ENCODE data around the gene GALNT9.

Gene GALNT9

GRCh38 chr12:132336451-132337413 lies 7.3 kb upstream of the GALNT9 start:
- H3K36me3 ChIP-seq (ENCODE audit: control insufficient read depth in 1 of 2, insufficient read depth in 2 of 2, low read length in 2 of 2): no peaks in the 10 kb centered on the region
- H3K4me1 ChIP-seq (ENCODE audit: control insufficient read depth in 1 of 2, insufficient read depth in 2 of 2, low read length in 2 of 2): no peaks in the 10 kb centered on the region
- no peak overlapping the region for H3K4me3 ChIP-seq (ENCODE audit: low read depth in 1 of 2, low read length in 2 of 2)
- H3K27ac ChIP-seq (ENCODE audit: low read depth, low read length): no peak overlapping the region
- peaks cover 9 to 14% of the 10 kb centered on the region in 2 donors for H3K27me3 ChIP-seq (ENCODE audit: control insufficient read depth in 1 of 2, insufficient read depth in 2 of 2, low read length in 2 of 2)
- peaks cover 0 to 3% of the 10 kb centered on the region in 2 donors for H3K9me3 ChIP-seq (ENCODE audit: control insufficient read depth in 1 of 2, low read length in 2 of 2)
- no peak overlapping the region for H3K9ac ChIP-seq (ENCODE audit: low read depth in 1 of 2, low read length in 2 of 2)

GRCh38 chr12:132335179-132335756 lies 5.9 kb upstream of the GALNT9 start:
- no peak overlapping the region for H3K9ac ChIP-seq (ENCODE audit: low read depth in 1 of 2, low read length in 2 of 2)
- no peaks in the 10 kb centered on the region for H3K36me3 ChIP-seq (ENCODE audit: control insufficient read depth in 1 of 2, insufficient read depth in 2 of 2, low read length in 2 of 2)
- H3K9me3 ChIP-seq (ENCODE audit: control insufficient read depth in 1 of 2, low read length in 2 of 2): peaks cover 0 to 3% of the 10 kb centered on the region in 2 donors
- no peak overlapping the region for H3K4me3 ChIP-seq (ENCODE audit: low read depth in 1 of 2, low read length in 2 of 2)
- no peaks in the 10 kb centered on the region for H3K4me1 ChIP-seq (ENCODE audit: control insufficient read depth in 1 of 2, insufficient read depth in 2 of 2, low read length in 2 of 2)
- H3K27ac ChIP-seq (ENCODE audit: low read depth, low read length): no peak overlapping the region
- peaks cover 23 to 29% of the 10 kb centered on the region in 2 donors for H3K27me3 ChIP-seq (ENCODE audit: control insufficient read depth in 1 of 2, insufficient read depth in 2 of 2, low read length in 2 of 2)

GRCh38 chr12:132333766-132334165 lies 4.4 kb upstream of the GALNT9 start:
- Histone ChIP-seq H3K27ac (ENCODE audit: low read depth, low read length) (no peak overlapping the region), H3K9ac (ENCODE audit: low read depth in 1 of 2, low read length in 2 of 2) (no peak overlapping the region), H3K27me3 (ENCODE audit: control insufficient read depth in 1 of 2, insufficient read depth in 2 of 2, low read length in 2 of 2) (peaks cover 27 to 33% of the 10 kb centered on the region in 2 donors), H3K9me3 (ENCODE audit: control insufficient read depth in 1 of 2, low read length in 2 of 2) (peaks cover 0 to 3% of the 10 kb centered on the region in 2 donors), H3K4me3 (ENCODE audit: low read depth in 1 of 2, low read length in 2 of 2) (no peak overlapping the region), H3K4me1 (ENCODE audit: control insufficient read depth in 1 of 2, insufficient read depth in 2 of 2, low read length in 2 of 2) (no peaks in the 10 kb centered on the region), H3K36me3 (ENCODE audit: control insufficient read depth in 1 of 2, insufficient read depth in 2 of 2, low read length in 2 of 2) (no peaks in the 10 kb centered on the region)

GRCh38 chr12:132333273-132333672 lies 3.9 kb upstream of the GALNT9 start:
- no peak overlapping the region for H3K9ac ChIP-seq (ENCODE audit: low read depth in 1 of 2, low read length in 2 of 2)
- H3K4me3 ChIP-seq (ENCODE audit: low read depth in 1 of 2, low read length in 2 of 2): no peak overlapping the region
- peaks cover 28 to 35% of the 10 kb centered on the region in 2 donors for H3K27me3 ChIP-seq (ENCODE audit: control insufficient read depth in 1 of 2, insufficient read depth in 2 of 2, low read length in 2 of 2)
- no peaks in the 10 kb centered on the region for H3K36me3 ChIP-seq (ENCODE audit: control insufficient read depth in 1 of 2, insufficient read depth in 2 of 2, low read length in 2 of 2)
- H3K9me3 ChIP-seq (ENCODE audit: control insufficient read depth in 1 of 2, low read length in 2 of 2): peaks cover 0 to 3% of the 10 kb centered on the region in 2 donors
- no peaks in the 10 kb centered on the region for H3K4me1 ChIP-seq (ENCODE audit: control insufficient read depth in 1 of 2, insufficient read depth in 2 of 2, low read length in 2 of 2)
- H3K27ac ChIP-seq (ENCODE audit: low read depth, low read length): no peak overlapping the region

GRCh38 chr12:132330549-132330881 lies 1.1 kb upstream of the GALNT9 start:
- H3K9me3 ChIP-seq (ENCODE audit: control insufficient read depth in 1 of 2, low read length in 2 of 2): peaks cover 0 to 3% of the 10 kb centered on the region in 2 donors
- H3K9ac ChIP-seq (ENCODE audit: low read depth in 1 of 2, low read length in 2 of 2): no peak overlapping the region
- no peak overlapping the region for H3K4me3 ChIP-seq (ENCODE audit: low read depth in 1 of 2, low read length in 2 of 2)
- no peak overlapping the region for H3K27ac ChIP-seq (ENCODE audit: low read depth, low read length)
- H3K36me3 ChIP-seq (ENCODE audit: control insufficient read depth in 1 of 2, insufficient read depth in 2 of 2, low read length in 2 of 2): no peaks in the 10 kb centered on the region
- no peaks in the 10 kb centered on the region for H3K4me1 ChIP-seq (ENCODE audit: control insufficient read depth in 1 of 2, insufficient read depth in 2 of 2, low read length in 2 of 2)
- H3K27me3 ChIP-seq (ENCODE audit: control insufficient read depth in 1 of 2, insufficient read depth in 2 of 2, low read length in 2 of 2): peaks cover 41 to 47% of the 10 kb centered on the region in 2 donors

- Histone ChIP-seq H3K9me3 (ENCODE audit: control insufficient read depth in 1 of 2, low read length in 2 of 2) (no peaks in the 10 kb centered on the region), H3K27ac (ENCODE audit: low read depth, low read length) (no peak overlapping the region), H3K9ac (ENCODE audit: low read depth in 1 of 2, low read length in 2 of 2) (no peak overlapping the region), H3K4me3 (ENCODE audit: low read depth in 1 of 2, low read length in 2 of 2) (no peak overlapping the region), H3K27me3 (ENCODE audit: control insufficient read depth in 1 of 2, insufficient read depth in 2 of 2, low read length in 2 of 2) (peaks cover 36 to 47% of the 10 kb centered on the region in 2 donors), H3K4me1 (ENCODE audit: control insufficient read depth in 1 of 2, insufficient read depth in 2 of 2, low read length in 2 of 2) (no peaks in the 10 kb centered on the region), H3K36me3 (ENCODE audit: control insufficient read depth in 1 of 2, insufficient read depth in 2 of 2, low read length in 2 of 2) (no peaks in the 10 kb centered on the region)
These were observed 545 bp upstream of the GALNT9 start for GRCh38 chr12:132329720-132330548.

GRCh38 chr12:132328282-132329029 lies 933 bp downstream of the GALNT9 start:
- Histone ChIP-seq H3K4me1 (ENCODE audit: control insufficient read depth in 1 of 2, insufficient read depth in 2 of 2, low read length in 2 of 2) (no peaks in the 10 kb centered on the region), H3K27me3 (ENCODE audit: control insufficient read depth in 1 of 2, insufficient read depth in 2 of 2, low read length in 2 of 2) (peaks cover 36 to 40% of the 10 kb centered on the region in 2 donors), H3K9ac (ENCODE audit: low read depth in 1 of 2, low read length in 2 of 2) (no peak overlapping the region), H3K9me3 (ENCODE audit: control insufficient read depth in 1 of 2, low read length in 2 of 2) (no peaks in the 10 kb centered on the region), H3K36me3 (ENCODE audit: control insufficient read depth in 1 of 2, insufficient read depth in 2 of 2, low read length in 2 of 2) (no peaks in the 10 kb centered on the region), H3K4me3 (ENCODE audit: low read depth in 1 of 2, low read length in 2 of 2) (no peak overlapping the region), H3K27ac (ENCODE audit: low read depth, low read length) (no peak overlapping the region)

- Histone ChIP-seq H3K4me3 (ENCODE audit: low read depth in 1 of 2, low read length in 2 of 2) (no peak overlapping the region), H3K9me3 (ENCODE audit: control insufficient read depth in 1 of 2, low read length in 2 of 2) (no peaks in the 10 kb centered on the region), H3K27me3 (ENCODE audit: control insufficient read depth in 1 of 2, insufficient read depth in 2 of 2, low read length in 2 of 2) (peaks cover 36% of the 10 kb centered on the region in 2 donors), H3K36me3 (ENCODE audit: control insufficient read depth in 1 of 2, insufficient read depth in 2 of 2, low read length in 2 of 2) (no peaks in the 10 kb centered on the region), H3K9ac (ENCODE audit: low read depth in 1 of 2, low read length in 2 of 2) (no peak overlapping the region), H3K4me1 (ENCODE audit: control insufficient read depth in 1 of 2, insufficient read depth in 2 of 2, low read length in 2 of 2) (no peaks in the 10 kb centered on the region), H3K27ac (ENCODE audit: low read depth, low read length) (no peak overlapping the region)
These were observed 1.8 kb downstream of the GALNT9 start for GRCh38 chr12:132327336-132328171.

GRCh38 chr12:132326646-132327045 lies 2.7 kb downstream of the GALNT9 start:
- Histone ChIP-seq H3K9me3 (ENCODE audit: control insufficient read depth in 1 of 2, low read length in 2 of 2) (no peaks in the 10 kb centered on the region), H3K4me3 (ENCODE audit: low read depth in 1 of 2, low read length in 2 of 2) (no peak overlapping the region), H3K27ac (ENCODE audit: low read depth, low read length) (no peak overlapping the region), H3K9ac (ENCODE audit: low read depth in 1 of 2, low read length in 2 of 2) (no peak overlapping the region), H3K27me3 (ENCODE audit: control insufficient read depth in 1 of 2, insufficient read depth in 2 of 2, low read length in 2 of 2) (peaks cover 32 to 33% of the 10 kb centered on the region in 2 donors), H3K36me3 (ENCODE audit: control insufficient read depth in 1 of 2, insufficient read depth in 2 of 2, low read length in 2 of 2) (no peaks in the 10 kb centered on the region), H3K4me1 (ENCODE audit: control insufficient read depth in 1 of 2, insufficient read depth in 2 of 2, low read length in 2 of 2) (no peaks in the 10 kb centered on the region)

Measured in duodenal mucosa (tissue), 2 donors.